Measurements from ENCODE around the gene CDKN2A.
A peak's percentile ranks its signal among the peaks of the same experiment; 100 is the strongest.

- TF ChIP-seq, protein P1, sequence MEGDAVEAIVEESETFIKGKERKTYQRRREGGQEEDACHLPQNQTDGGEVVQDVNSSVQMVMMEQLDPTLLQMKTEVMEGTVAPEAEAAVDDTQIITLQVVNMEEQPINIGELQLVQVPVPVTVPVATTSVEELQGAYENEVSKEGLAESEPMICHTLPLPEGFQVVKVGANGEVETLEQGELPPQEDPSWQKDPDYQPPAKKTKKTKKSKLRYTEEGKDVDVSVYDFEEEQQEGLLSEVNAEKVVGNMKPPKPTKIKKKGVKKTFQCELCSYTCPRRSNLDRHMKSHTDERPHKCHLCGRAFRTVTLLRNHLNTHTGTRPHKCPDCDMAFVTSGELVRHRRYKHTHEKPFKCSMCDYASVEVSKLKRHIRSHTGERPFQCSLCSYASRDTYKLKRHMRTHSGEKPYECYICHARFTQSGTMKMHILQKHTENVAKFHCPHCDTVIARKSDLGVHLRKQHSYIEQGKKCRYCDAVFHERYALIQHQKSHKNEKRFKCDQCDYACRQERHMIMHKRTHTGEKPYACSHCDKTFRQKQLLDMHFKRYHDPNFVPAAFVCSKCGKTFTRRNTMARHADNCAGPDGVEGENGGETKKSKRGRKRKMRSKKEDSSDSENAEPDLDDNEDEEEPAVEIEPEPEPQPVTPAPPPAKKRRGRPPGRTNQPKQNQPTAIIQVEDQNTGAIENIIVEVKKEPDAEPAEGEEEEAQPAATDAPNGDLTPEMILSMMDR (optimal IDR thresholded peaks at IDR 0.05 in 1 of 3, IDR thresholded peaks at IDR 0.05 in 1 of 3, conservative IDR thresholded peaks at IDR 0.05 in 1 of 3; ENCODE audit: extremely low read depth in 1 of 3, insufficient read depth in 2 of 3, low read length in 3 of 3) = no peak
- peak; percentile 3 for TF ChIP-seq EZH2 (IDR thresholded peaks at IDR 0.05; ENCODE audit: low read length)
These were observed 25.7 kb downstream of the CDKN2A start for GRCh38 chr9:21968331-21969010.
